GM18507 (cell line): ENCODE results near the gene DGCR2.
"Not testable (repeated sequence)": the region's sequence is repeated elsewhere in the genome, so short reads cannot be mapped to it uniquely, and the experiment has no call there.

Source experiments
- DNase-seq: peaks from one replicate; pipeline ENCODE4 v3.0.0; 2011; ENCODE audit warnings: low read depth; ENCODE audit not compliant: insufficient read length; ENCODE audit errors: extremely low spot score
- FAIRE-seq: peaks from 2 replicates; lab custom pipeline; 2011; peaks lifted over from hg19 to GRCh38; lab: Jason Lieb, UNC

Gene DGCR2

DNA sequence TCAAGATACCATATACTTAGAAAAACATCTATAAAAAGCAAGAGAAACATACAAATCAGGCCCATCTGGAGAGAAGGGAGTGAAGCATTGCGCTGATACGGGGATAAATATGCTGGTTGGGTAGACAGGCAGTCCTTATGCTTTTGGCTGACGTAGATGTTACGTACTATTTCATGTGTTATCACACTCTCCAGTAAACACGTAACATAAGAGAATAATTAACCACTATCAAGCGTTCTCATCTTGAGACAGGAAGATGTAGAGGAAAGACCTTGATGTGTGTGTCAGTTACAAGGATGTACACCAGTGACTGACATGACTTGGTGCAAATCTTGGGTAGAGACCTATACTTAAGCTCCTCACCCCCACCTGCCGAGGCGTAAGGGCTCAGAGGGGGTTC is 99.5 kb downstream of the DGCR2 start:
- FAIRE-seq (no peak), DNase-seq (no peak)

DNA sequence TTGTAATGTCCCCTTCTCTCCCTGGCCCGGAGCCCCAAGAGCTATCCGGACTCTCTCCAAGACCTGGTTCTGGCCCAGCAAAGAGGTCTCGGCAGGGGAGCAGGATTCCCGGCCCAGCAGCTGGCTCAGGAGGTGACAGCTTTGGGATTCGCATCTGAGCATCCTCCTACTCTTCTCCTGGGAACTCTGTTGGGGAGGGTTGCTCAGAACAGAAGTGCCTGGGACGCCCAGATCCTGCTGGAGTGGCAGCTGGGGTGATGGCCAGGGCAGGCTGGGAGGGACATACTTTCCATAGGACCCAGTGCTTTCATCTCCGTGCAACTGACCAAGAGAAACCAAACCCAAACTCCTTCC is 102.6 kb downstream of the DGCR2 start:
- no peak for DNase-seq
- no peak for FAIRE-seq

DNA sequence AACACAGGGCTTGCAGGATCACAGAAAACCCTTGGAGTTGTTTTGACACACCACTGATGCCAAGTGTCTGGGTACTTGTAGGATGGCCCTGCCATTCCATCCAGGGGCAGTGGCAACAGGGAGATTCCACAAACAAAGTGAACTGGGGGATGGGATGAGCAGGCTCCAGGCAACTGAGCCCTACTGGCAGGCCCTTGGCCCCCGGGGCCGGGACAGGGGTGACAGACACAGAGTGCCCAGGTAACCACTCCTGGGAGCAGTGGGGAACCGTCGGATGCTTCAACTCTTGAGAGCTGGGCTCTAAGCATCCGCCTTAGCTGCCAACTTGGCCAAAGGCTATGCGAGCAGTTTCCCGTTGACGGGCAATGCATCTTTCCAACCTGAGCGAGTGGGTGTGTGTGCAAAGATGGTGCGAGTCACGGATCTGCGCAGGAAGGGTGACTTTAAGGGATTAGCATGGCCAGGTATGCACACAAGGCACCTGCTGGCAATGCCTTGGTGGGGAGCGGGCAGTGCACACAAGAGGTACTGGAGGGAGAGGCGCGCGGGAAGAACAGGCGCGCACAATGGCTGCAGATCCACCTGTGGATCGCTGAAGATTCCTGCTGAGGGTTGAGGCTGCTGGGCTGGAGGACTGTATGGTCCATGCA is 103.1 kb downstream of the DGCR2 start:
- DNase-seq = no peak
- no peak for FAIRE-seq

DNA sequence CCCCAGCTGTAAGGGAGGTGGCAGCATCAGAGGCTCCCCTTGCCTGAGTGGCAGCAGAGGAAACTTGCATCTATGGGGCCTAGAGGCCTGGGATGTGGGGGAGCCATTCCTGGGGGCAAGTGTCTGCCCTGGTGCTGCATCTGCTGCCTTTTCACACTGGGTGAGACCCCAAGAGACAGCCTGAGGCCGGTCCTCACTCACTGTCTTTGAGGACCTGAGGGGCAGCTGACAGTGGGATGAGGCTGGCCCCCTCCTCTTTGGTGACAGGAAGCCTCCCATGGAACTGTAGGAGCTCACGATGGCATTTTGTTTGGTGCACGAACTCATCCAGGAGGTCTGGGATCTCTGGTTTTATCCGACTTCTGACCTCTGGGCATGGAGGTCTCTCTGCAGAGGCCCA is 104.0 kb downstream of the DGCR2 start:
- FAIRE-seq = no peak

DNA sequence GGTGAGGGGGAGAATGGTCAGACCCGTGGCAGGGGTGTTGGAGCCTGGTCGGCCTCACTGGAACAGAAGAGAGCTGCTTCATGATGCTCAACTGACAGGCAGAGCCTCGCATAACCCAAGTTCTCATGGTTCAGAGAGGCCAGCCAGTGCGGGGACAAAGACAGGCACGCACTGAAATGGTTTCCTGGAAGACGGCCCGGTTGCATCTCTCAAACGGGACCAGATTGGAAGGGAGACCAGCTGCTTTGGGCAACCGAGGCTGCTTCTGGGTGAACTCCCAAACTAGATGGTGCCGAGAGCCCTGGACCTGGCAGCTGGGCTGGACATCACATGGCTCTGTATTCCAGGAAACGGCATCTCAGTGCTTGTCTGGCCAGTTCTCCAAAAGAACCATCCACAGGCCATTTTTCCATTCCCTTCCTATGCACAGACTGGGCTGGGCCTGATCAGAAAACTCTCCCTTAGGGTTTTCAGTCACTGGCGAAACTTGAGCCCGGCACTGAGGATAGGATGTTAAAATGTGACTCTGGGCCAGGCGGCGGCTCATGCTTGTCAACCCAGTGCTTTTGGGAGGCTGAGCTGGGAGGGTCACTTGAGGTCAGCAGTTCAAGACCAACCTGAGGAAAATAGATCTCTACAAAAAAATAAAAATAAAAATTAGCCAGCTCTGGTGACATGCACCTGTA is 106.0 kb downstream of the DGCR2 start:
- DNase-seq (no peak), FAIRE-seq (no peak)

More for the DNA sequence above, 104.0 kb downstream of the DGCR2 start:
- no peak for DNase-seq

DNA sequence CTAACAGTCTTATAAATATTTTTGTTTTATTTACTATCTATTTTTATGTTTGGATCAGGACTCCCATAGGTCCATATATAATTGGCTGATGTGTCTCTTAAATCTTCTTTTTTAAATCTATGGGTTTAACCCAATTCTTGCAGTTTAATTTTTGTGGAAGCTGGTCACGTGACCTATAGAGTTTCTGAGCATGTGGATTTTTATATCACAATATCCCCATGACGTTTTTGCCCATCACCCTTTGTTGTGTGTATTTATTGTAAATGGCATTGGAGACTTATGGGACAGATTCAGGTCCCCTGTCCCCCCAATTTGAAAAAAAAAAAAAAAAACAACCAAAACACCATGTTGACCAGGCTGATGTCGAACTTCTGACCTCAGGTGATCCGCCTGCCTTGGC is 107.3 kb downstream of the DGCR2 start:
- no peak for FAIRE-seq
- no peak for DNase-seq

DNA sequence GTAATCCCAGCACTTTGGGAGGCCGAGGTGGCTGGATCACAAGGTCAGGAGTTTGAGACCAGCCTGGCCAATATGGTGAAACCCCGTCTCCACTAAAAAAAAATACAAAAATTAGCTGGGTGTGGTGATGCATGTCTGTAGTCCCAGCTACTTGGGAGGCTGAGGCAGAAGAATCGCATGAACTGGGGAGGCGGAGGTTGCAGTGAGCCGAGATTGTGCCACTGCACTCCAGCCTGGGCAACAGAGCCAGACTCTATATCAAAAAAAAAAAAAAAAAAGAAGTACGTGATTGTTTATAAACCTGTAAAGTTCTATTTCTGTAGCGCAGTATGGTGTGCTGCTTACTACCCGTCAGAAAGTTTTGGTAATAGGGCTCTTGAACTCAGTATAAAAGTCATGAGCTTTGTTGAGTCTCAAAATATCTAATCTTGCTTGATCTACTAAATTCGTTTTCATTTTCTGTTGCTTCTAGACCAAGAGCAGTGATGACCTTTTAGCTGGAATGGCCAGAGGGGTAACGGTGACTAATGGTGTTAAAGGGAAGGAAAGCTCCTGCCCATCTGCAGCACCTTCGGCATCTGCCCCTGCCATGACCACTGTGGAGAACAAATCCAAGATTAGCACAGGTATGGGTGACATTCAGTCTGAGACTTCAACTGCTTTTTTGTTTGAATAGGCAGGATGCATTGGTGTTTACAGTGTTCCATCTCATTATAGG is 108.2 kb downstream of the DGCR2 start:
- DNase-seq, FAIRE-seq: not testable (repeated sequence)

DNA sequence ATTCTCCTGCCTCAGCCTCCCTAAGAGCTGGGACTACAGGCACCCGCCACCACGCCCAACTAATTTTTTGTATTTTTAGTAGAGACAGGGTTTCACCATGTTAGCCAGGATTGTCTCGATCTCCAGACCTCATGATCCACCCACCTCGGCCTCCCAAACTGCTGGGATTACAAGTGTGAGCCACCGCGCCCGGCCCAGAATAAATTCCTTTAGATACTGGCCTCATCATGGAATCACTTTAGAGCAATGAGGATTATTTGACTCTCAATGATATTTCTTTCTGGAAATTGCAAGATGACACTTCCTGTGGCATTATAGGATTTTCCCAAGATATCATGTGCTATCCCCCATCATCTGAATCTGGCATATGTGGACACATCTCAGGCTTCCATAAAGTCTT is 108.8 kb downstream of the DGCR2 start:
- DNase-seq, FAIRE-seq: not testable (repeated sequence)

DNA sequence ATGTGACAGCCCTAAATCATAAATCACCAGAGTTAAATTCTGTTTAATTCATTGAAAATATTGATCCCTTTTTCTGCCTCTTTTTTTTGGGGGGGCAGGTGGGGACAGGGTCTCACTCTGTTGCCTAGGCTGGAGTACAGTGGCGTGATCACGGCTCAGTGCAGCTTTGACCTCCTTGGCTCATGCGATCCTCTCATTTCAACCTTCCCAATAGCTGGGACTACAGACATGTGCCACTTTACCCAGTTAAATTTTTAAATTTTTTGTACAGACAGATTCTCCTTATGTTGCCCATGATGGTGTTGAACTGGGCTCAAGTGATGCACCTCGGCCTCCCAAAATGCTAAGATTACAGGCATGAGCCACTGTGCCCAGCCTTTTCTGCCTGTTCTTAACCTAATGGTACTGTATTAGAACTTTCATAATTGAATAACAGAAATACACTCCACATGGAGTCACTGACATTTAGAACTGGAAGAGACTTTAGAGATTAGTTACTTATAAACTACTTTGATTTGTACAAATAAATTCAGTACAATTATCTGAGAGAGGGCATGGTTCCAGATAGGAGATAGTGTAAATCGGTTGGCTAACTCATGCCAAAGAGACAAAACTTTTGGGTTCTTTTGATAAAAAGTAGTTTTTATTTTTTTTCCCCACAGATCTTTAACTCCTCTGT is 109.8 kb downstream of the DGCR2 start:
- no peak for DNase-seq
- FAIRE-seq = no peak

DNA sequence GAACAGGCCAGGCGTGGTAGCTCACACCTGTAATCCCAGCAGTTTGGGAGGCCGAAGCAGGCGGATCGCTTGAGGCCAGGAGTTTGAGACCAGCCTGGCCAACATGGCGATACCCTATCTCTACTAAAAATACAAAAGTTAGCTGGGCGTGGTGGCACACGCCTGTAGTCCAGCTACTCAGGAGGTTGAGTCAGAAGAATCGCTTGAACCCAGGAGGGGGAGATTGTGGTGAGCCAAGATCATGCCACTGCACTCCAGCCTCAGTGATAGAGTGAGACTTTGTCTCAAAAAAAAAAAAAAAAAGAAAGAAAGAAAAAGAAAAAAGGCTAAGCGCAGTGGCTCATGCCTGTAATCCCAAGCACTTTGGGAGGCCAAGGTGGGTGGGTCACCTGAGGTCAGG is 110.6 kb downstream of the DGCR2 start:
- not testable (repeated sequence) for DNase-seq, FAIRE-seq

DNA sequence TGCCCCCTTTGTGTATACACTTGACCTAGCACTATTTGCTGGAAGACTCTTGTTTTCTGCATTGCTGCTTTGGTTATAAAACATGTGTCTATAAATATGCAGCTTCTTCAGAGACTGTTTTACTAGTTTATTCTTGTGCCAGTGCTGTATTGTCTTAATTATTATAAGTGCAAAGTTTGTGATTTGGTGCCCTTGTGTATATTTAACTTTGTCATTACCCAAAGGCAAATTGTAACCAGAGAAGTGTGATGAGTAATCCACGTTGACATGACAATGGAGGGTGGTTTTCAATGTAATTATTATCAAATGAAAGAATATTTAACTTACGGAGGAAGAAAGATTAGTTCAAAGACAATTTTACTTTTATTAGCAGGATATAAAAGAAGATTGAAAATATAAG is 111.1 kb downstream of the DGCR2 start:
- no peak for DNase-seq
- no peak for FAIRE-seq

DNA sequence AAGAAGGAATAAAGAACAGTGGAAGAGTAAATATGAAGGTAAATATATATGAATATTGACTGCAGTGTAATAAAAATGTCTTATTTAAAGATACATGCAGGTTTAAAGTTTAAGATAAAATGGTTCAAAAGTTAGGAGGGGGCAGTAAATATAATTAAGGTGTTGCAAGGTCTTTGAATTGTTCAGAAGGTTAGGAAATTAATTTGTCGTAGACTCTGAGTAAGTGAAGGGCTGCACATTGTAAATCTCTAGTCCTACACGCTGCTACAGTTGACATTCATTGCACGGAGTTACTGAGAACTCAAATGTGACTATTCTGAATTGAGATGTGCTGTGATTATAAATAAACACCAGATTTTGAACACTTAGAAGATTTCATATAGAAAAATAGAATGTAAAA is 116.3 kb downstream of the DGCR2 start:
- FAIRE-seq = no peak

DNA sequence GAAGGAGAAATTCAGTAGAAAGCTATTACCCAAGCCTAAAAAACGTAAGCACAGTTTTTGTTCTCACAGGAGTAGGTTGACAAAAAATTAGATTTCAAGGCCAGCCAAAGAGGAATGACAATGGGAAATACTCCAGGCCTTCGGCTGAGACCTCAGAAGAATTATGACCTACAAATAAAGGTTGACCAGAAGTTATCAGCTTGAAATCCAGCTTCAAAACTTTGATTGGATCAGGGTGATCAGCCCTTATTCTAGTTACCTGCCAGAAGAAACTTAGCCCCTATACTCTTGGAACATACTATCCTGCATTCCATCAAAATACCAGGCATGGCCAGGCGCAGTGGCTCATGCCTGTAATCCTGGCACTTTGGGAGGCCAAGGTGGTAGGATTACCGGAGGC is 117.7 kb downstream of the DGCR2 start:
- DNase-seq (no peak), FAIRE-seq (no peak)

More for the DNA sequence above, 116.3 kb downstream of the DGCR2 start:
- no peak for DNase-seq

DNA sequence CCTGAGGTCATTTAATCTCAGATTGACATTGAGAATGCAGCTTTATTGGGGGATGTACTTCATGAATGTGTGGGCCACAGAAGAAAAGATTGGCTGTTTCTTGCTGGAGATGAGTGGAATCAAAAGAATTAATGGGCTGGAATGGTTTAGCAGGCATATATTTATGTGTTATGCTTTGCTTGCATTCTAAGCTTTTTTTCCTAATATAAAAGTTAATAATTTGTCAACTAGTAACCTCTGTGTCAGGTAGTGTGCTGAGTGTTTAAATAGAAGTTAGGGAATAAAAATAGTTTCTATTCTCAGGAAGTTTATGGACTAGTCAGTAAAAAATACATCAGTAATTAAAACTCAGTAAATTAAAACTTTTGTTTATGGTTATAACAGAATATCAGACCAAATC is 118.7 kb downstream of the DGCR2 start:
- FAIRE-seq = no peak
- DNase-seq = no peak

DNA sequence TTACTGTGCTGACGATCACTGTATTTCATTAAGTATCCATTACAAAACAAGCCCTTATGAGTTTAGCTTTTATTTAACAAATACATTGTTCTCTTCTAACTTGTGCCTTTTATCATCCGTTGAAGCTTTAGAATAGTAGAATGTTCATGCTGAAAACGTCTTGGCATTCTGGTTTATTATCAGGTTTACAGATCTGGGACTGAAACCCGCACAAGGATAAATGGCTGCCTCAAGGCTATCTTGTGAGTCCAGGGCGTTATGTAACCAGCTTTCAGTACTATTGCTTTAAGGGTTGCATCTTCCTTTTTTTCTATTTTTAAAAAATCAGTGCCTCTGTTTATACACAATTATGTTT is 119.6 kb downstream of the DGCR2 start:
- DNase-seq (no peak), FAIRE-seq (no peak)

DNA sequence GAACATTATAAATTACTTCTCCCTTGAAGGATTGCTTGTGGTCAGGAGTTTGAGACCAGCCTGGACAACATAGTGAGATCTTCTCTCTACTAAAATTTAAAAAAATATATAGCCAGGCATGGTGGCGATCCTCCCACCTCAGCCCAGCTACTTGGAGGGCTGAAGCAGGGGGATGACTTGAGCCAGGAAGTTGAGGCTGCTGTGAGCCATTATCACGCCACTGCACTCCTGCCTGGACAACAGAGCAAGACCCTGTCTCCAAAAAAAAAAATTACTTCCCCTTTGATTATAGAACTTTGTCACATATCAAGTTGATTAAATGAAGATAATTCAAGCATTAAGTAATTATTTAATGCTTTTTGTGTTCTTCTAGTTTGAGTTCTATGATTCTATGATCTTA is 121.0 kb downstream of the DGCR2 start:
- DNase-seq = no peak
- FAIRE-seq = no peak

DNA sequence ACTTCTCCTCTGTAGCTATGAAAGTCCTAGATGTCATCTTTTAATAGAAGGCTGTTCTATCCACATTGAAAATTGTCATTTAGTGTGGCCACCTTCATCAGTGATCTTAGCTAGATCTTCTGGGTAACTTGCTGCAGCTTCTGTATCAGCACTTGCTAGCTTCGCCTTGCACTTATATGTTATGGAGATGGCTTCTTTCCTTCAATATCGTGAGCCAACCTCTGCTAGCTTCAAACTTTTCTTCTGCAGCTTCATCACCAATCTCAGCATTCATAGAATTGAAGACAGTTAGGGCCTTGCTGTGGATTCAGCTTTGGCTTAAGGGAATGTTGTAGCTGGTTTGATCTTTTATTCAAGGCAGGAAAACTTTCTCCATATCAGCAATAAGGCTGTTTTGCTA is 122.1 kb downstream of the DGCR2 start:
- not testable (repeated sequence) for FAIRE-seq, DNase-seq

DNA sequence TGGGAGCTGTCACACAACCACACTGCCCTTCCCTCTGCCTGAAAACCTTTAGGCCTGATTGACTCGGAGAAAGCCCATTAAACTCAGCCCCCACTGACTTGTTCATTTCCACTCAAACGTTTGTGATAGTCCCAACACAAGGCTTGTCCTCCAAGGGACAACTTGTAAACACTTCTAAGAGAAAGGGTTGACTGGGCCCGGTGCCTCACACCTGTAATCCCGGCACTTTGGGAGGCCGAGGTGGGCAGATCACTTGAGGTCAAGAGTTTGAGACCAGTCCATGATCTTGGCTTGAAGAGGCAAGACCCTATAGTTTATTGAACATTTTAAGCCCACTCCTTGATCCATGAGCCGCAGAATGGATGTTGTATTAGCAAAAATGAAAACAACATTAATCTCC is 122.8 kb downstream of the DGCR2 start:
- no peak for FAIRE-seq
- no peak for DNase-seq

DNA sequence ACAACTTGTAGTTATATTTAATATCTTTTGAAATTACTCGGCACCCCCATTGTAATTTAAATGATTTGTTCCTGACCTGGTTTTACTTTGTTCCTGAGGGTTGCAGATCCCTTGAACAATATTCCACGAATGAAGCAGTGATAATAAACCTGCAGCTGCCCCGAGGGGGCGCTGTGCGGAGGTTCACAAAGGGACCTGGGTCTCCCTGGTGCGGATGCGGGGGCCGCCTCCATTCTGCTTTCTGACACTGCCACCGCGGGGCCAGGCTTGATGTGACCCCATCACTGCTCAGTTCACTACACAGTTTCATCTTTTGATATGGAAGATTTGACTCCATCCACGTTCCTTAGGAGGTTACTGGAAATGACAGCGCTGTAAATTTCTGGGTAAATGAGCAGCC is 123.2 kb downstream of the DGCR2 start:
- FAIRE-seq (no peak), DNase-seq (no peak)

DNA sequence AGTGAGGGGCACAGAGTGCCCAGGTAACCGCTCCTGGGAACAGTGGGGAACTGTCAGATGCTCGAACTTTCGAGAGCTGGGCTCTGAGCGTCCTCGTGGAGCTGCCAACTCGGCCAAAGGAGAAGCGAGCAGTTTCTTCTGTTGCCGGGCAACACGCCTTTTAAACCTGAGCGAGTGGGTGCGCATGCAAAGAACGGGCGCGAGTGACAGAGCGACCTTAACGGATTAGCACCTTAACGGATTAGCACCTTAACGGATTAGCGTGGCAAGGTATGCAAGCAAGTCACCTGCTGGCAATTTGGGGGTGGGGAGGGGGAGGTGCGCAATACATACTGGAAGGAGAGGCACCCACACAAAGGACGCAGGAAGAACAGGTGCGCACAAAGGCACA is 124.3 kb downstream of the DGCR2 start:
- no peak for FAIRE-seq
- no peak for DNase-seq
